OCI-LY7 (cell line): ENCODE results near the gene ANAPC15. TPM values are rescaled to one million over a fixed set of nuclear protein-coding genes. Genes with fewer than 3 reads are reported as not detected.
"Not testable (repeated sequence)": the region's sequence is repeated elsewhere in the genome, so short reads cannot be mapped to it uniquely, and the experiment has no call there.

Source experiments
- BruUV-seq: library from RNA; stranded (reverse); fragments of 400-500 nt; replicated peaks from 2 replicates; lab custom pipeline; 2021; lab: Mats Ljungman, UMichigan
- CTCF ChIA-PET: fragments of 300-600 bp; sonication (Branson Sonifier 250); formaldehyde crosslinking; loops from one replicate; lab custom pipeline; 2022; ENCODE audit warnings: antibody characterized with exemption; ENCODE audit not compliant: unreplicated experiment; lab: Charles Lee
- POLR2A ChIA-PET: fragments of 300-600 bp; sonication (Branson Sonifier 250); formaldehyde crosslinking; loops from one replicate; lab custom pipeline; 2022; ENCODE audit warnings: antibody characterized with exemption; lab: Charles Lee
- DNase-seq: peaks from one replicate; pipeline ENCODE4 v3.0.0-alpha.2; 2015; ENCODE audit warnings: low spot score
- H2AFZ ChIP-seq: fragments of 200-600 bp; sonication (generic), shearing (Covaris generic); 2 replicates; pipeline ENCODE4 v1.6.1; 2014; ENCODE audit warnings: mild to moderate bottlenecking, antibody characterized with exemption, low read length, moderate library complexity
- H3K27ac ChIP-seq: fragments of 200-600 bp; sonication (generic); 2 replicates; pipeline ENCODE4 v1.5.1; 2014; ENCODE audit warnings: mixed run types, low read depth, mild to moderate bottlenecking, moderate library complexity, low read length, inconsistent platforms; ENCODE audit not compliant: poor library complexity, severe bottlenecking
- H3K36me3 ChIP-seq: fragments of 200-600 bp; sonication (generic); 2 replicates; pipeline ENCODE4 v1.6.1; 2014; ENCODE audit warnings: mild to moderate bottlenecking, antibody characterized with exemption, low read length, moderate library complexity, mixed read lengths; ENCODE audit not compliant: insufficient read depth
- H3K4me1 ChIP-seq: fragments of 200-600 bp; sonication (generic); 2 replicates; pipeline ENCODE4 v1.5.1; 2014; ENCODE audit warnings: mild to moderate bottlenecking, low read length; ENCODE audit not compliant: insufficient read depth, poor library complexity, severe bottlenecking
- H3K4me2 ChIP-seq: fragments of 200-600 bp; sonication (generic); 2 replicates; pipeline ENCODE4 v1.6.1; 2014; ENCODE audit warnings: mild to moderate bottlenecking, low read length
- H3K4me3 ChIP-seq: fragments of 200-600 bp; sonication (generic); 2 replicates; pipeline ENCODE4 v1.5.1; 2014; ENCODE audit warnings: mild to moderate bottlenecking, low read depth, low read length; ENCODE audit not compliant: poor library complexity, severe bottlenecking
- H3K79me2 ChIP-seq: fragments of 200-600 bp; sonication (generic); 2 replicates; pipeline ENCODE4 v1.6.1; 2016; ENCODE audit warnings: low read depth, mild to moderate bottlenecking, low read length, moderate library complexity, mixed read lengths; ENCODE audit not compliant: insufficient read depth
- H3K9me2 ChIP-seq: fragments of 200-600 bp; sonication (generic); 2 replicates; pipeline ENCODE4 v1.6.1; 2016; ENCODE audit warnings: mild to moderate bottlenecking, low read length, mixed read lengths; ENCODE audit not compliant: insufficient read depth
- H3K9me3 ChIP-seq: fragments of 200-600 bp; sonication (generic); 2 replicates; pipeline ENCODE4 v1.6.1; 2014; ENCODE audit warnings: mild to moderate bottlenecking, mixed run types, low read length, mixed read lengths
- H4K20me1 ChIP-seq: fragments of 200-600 bp; sonication (generic); 2 replicates; pipeline ENCODE4 v1.6.1; 2014; ENCODE audit warnings: mild to moderate bottlenecking, antibody characterized with exemption, low read length, moderate library complexity, mixed read lengths; ENCODE audit not compliant: insufficient read depth
- EZH2phosphoT487 ChIP-seq: fragments of 200-600 bp; sonication (generic); IDR thresholded peaks from 2 replicates; pipeline ENCODE4 v1.6.1; 2018; ENCODE audit warnings: low read depth, borderline replicate concordance, mild to moderate bottlenecking, mixed run types, antibody characterized with exemption, low read length, moderate library complexity, mixed read lengths
- intact Hi-C: fragments of 100-400 bp; cut with micrococcal nuclease; formaldehyde crosslinking; loops from one replicate; pipeline ENCODE4 v1.10.0; 2022; ENCODE audit not compliant: unreplicated experiment
- total RNA-seq, 2 experiments: library from RNA; depleted of rRNA in 1 of 2; stranded (reverse); fragments of >200 nt in 1 of 2; shearing (Covaris generic) in 1 of 2; gene quantifications; 2 replicates each; pipeline ENCODE4 v1.2.3, GENCODE V29; 2014 to 2022
- TF ChIP-seq, protein P1 (sequence below): fragments of 200-600 bp; sonication (generic); conservative IDR thresholded peaks from 2 replicates; pipeline ENCODE4 v1.5.1; 2014; ENCODE audit warnings: mild to moderate bottlenecking, antibody characterized with exemption, low read length, moderate library complexity, mixed read lengths

The ANAPC15 gene
- total RNA-seq, 2 experiments from 2014 or later: 48.2 to 62.4 TPM

- H3K36me3 ChIP-seq: no peaks in the 10 kb centered on the region
- H3K4me3 ChIP-seq: no peak overlapping the region
- TF ChIP-seq EZH2phosphoT487: no peak
- TF ChIP-seq, protein P1, sequence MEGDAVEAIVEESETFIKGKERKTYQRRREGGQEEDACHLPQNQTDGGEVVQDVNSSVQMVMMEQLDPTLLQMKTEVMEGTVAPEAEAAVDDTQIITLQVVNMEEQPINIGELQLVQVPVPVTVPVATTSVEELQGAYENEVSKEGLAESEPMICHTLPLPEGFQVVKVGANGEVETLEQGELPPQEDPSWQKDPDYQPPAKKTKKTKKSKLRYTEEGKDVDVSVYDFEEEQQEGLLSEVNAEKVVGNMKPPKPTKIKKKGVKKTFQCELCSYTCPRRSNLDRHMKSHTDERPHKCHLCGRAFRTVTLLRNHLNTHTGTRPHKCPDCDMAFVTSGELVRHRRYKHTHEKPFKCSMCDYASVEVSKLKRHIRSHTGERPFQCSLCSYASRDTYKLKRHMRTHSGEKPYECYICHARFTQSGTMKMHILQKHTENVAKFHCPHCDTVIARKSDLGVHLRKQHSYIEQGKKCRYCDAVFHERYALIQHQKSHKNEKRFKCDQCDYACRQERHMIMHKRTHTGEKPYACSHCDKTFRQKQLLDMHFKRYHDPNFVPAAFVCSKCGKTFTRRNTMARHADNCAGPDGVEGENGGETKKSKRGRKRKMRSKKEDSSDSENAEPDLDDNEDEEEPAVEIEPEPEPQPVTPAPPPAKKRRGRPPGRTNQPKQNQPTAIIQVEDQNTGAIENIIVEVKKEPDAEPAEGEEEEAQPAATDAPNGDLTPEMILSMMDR: no peak
- H3K4me2 ChIP-seq: no peak overlapping the region
- no peaks in the 10 kb centered on the region for H3K9me3 ChIP-seq
- no peaks in the 10 kb centered on the region for H3K9me2 ChIP-seq
- POLR2A ChIA-PET: no interaction called here
- H2AFZ ChIP-seq: no peak overlapping the region
- H3K4me1 ChIP-seq: no peaks in the 10 kb centered on the region
- CTCF ChIA-PET: no interaction called here
- intact Hi-C loops: no loop called here
- BruUV-seq: no TSS peak
- H3K79me2 ChIP-seq: no peaks in the 10 kb centered on the region
- no peak overlapping the region for H3K27ac ChIP-seq
- no peak for DNase-seq
- no peaks in the 10 kb centered on the region for H4K20me1 ChIP-seq
These were observed 44.6 kb upstream of the ANAPC15 start for GRCh38 chr11:72157131-72157530.

DNA sequence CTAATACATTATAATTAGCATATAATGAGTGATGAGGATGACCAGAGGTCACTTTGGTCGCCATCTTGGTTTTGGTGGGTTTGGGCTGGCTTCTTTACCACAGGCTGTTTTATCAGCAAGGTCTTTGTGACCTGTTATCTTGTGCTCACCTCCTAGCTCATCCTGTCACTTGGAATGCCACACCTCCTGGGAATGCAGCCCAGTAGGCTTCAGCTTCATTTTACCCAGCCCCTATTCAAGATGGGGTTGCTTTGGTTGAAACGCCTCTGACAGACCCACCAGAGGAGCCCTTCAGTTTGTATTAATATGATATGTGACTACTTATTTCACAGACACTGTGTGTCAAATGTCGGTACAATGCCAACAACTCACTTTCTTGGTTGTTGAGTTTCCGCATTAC lies 43.3 kb upstream of the ANAPC15 start:
- TF ChIP-seq, protein P1: no peak
- TF ChIP-seq EZH2phosphoT487: no peak

DNA sequence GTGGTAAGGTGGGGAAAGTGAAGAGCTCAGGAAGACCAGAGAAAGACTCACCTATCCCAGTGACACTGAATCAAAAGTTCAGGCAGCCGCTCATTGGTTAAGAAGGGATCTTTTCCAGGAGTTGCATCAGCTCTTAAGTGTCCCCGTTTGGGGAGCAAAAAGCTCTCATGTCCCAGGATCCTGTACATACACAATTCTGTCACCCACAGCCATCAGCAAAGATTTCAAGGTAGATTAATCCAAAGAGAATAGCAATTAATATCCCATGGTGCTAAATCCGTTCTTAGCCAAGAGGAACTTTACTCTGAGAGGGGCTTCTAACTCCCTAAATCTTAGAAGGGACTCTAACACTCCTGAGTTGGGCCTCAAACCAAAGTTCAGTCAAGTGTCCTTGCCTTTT lies 42.3 kb upstream of the ANAPC15 start:
- Histone ChIP-seq H3K9me2 (no peaks in the 10 kb centered on the region), H3K79me2 (no peaks in the 10 kb centered on the region), H4K20me1 (no peaks in the 10 kb centered on the region), H3K4me1 (no peaks in the 10 kb centered on the region), H3K4me2 (no peak overlapping the region), H3K9me3 (no peaks in the 10 kb centered on the region), H3K36me3 (no peaks in the 10 kb centered on the region), H3K4me3 (no peak overlapping the region), H3K27ac (no peak overlapping the region), H2AFZ (no peak overlapping the region)
- ChIA-PET POLR2A (interaction anchor here (2.8 kb wide), 1 partner anchor 13 kb away, joined by 10 read pairs; no protein-coding TSS in a partner anchor), CTCF (no interaction called here)
- no TSS peak for BruUV-seq
- intact Hi-C loops: no loop called here
- DNase-seq: no peak
- TF ChIP-seq, protein P1: no peak
- no peak for TF ChIP-seq EZH2phosphoT487

More for the DNA sequence above, 43.3 kb upstream of the ANAPC15 start:
- Histone ChIP-seq H3K4me3 (no peak overlapping the region), H3K9me3 (no peaks in the 10 kb centered on the region), H3K36me3 (no peaks in the 10 kb centered on the region), H2AFZ (no peak overlapping the region), H3K79me2 (no peaks in the 10 kb centered on the region), H3K4me2 (no peak overlapping the region), H3K9me2 (no peaks in the 10 kb centered on the region), H3K4me1 (no peaks in the 10 kb centered on the region), H4K20me1 (no peaks in the 10 kb centered on the region), H3K27ac (no peak overlapping the region)
- ChIA-PET CTCF (no interaction called here), POLR2A (interaction anchor here (0.7 to 2.8 kb wide), 2 partner anchors 12 to 152 kb away, joined by 3 to 10 read pairs; no protein-coding TSS in a partner anchor)
- DNase-seq: no peak
- no TSS peak for BruUV-seq
- intact Hi-C loops: no loop called here

DNA sequence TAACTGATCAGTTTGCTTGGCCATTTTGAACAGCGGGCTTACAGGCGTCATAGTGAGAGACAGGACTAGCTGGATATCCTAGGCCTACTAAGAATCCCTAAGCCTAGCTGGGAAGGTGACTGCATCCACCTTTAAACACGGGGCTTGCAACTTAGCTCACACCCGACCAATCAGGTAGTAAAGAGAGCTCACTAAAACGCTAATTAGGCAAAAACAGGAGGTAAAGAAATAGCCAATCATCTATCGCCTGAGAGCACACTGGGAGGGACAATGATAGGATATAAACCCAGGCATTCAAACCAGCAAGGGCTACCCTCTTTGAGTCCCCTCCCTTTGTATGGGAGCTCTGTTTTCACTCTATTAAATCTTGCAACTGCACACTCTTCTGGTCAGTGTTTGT lies 41.4 kb upstream of the ANAPC15 start:
- BruUV-seq, H3K4me2 ChIP-seq, H2AFZ ChIP-seq, H3K9me2 ChIP-seq, intact Hi-C loops, H3K9me3 ChIP-seq, H3K27ac ChIP-seq, H3K4me1 ChIP-seq, CTCF ChIA-PET, H3K36me3 ChIP-seq, DNase-seq, H3K4me3 ChIP-seq, H3K79me2 ChIP-seq, H4K20me1 ChIP-seq, POLR2A ChIA-PET: not testable (repeated sequence)
